GM18951 (cell line): ENCODE results near the gene ING5.
A peak's percentile ranks its signal among the peaks of the same experiment; 100 is the strongest.

Experiments
- POLR2A ChIP-seq: IDR thresholded peaks from 4 replicates; pipeline ENCODE4 v1.6.1; 2011; ENCODE audit warnings: mild to moderate bottlenecking; ENCODE audit not compliant: insufficient read length, insufficient read depth; ENCODE audit errors: extremely low read depth
- in situ Hi-C: fragments of 300-500 bp; cut with MboI; formaldehyde crosslinking; loops from one replicate; pipeline ENCODE4 v1.12.0; 2022; ENCODE audit warnings: low sequenced_read_pairs, mixed read lengths, inconsistent platforms; ENCODE audit not compliant: unreplicated experiment

The ING5 gene

GRCh38 chr2:241678307-241678706 is 23.5 kb upstream of the ING5 start:
- TF ChIP-seq POLR2A, result no peak

DNA sequence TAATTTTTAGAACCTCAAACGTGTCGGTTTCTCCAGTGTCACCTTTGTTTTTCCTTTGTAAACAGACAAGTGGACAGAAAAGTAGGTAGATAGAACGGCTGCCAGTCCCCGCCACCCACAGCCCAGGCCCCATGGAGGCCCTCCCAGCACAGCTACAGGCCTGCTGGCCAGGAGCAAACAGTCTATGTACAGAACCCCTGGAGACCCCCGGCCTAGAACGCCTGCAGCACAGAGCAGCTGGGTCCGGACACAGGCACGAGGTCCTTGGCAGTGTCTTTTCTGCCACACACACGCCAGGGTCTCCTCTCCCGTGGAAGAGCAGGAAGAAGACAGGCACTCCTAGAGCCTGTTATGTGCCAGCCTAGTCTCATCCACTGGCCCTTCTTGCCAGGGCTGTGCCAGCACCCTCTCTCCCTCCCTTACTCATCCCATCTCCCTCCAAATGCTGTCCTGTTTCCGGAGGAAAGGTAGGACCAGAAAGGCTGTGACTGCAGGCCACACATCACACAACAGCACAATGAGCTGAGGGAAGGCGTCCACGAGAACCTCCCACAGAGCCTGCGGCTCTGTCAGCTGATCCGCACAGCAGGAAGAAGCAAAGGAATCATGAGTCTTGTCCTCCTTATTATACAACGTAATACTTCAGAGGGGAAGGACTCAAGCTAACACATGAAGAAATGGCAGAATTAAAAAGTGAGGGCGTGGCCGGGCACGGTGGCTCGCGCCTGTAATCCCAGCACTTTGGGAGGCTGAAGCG is 22.9 kb upstream of the ING5 start:
- in situ Hi-C loops, result no loop called here
- no peak for TF ChIP-seq POLR2A

More at GRCh38 chr2:241678307-241678706, 23.5 kb upstream of the ING5 start:
- in situ Hi-C loops, result no loop called here

- no peak for TF ChIP-seq POLR2A
- in situ Hi-C loops, result no loop called here
Observed at GRCh38 chr2:241680044-241680443, 21.8 kb upstream of the ING5 start.

GRCh38 chr2:241680827-241681599 is 20.8 kb upstream of the ING5 start:
- in situ Hi-C loops, result no loop called here
- no peak for TF ChIP-seq POLR2A

GRCh38 chr2:241686324-241686649 is 15.6 kb upstream of the ING5 start:
- in situ Hi-C loops, result no loop called here
- no peak for TF ChIP-seq POLR2A

DNA sequence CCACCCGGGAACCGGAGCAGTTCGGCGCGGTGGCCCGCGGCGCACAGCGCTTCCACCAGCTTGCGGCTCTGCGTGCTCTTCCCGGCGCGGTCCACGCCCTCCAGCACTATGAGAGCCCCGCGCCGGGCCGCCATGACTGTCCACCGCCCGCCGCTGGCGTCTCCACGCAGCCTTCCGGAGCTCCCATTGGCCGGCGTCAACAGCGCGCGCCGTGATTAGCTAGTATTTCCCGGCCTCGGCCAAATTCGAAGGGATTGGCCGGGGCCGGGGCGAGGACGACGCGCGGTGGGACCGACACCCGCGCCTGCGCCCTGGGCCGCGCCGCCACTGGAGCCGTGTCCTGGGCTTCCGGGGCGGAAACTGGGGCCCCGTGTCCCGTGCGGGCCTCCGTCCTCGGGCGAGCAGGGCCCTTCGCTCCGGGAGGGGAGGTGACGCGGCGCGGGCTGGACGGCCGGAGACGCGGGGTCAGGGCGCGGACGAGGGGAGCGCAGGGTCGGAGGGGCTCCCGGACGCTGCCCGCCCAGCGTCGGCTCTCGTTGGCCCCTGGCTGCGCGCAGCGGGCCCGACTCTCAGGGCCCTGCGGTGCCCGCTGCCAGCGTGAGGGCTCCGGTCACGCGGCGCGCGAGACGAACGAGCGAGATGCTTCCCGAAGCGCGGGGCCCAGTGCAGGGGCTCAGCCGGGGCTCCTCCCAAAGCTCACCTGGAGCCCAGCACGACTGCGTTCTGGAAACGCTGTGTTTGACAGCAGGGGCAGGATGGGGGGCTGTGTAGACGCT is 15.0 kb upstream of the ING5 start, which contains the start of gene DTYMK:
Gene DTYMK, minus strand, starts transcription at position 166 of the 776 bp plus-strand sequence. Its CDS starts 32 bp downstream, at position 134.
- peak; percentile 94 for TF ChIP-seq POLR2A
- in situ Hi-C loops, result no loop called here

DNA sequence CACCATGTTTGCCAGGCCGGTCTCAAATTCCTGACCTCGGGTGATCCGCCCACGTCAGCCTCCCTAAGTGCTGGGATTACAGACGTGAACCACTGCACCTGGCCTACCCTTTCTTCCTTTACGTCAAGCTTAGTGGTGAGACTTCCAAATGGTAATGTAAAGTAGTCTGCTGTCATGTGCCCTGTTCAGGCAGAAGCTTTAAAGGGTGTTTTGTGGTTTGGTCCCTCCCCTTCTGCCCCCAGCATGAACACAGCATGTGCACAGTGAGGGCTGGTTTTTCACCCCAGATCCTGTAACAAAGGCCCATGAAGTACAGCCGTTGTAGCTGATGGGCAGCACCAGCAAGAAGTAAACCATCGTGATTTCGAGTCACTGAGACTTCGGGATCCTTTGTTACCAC is 12.5 kb upstream of the ING5 start:
- in situ Hi-C loops, result no loop called here
- no peak for TF ChIP-seq POLR2A

DNA sequence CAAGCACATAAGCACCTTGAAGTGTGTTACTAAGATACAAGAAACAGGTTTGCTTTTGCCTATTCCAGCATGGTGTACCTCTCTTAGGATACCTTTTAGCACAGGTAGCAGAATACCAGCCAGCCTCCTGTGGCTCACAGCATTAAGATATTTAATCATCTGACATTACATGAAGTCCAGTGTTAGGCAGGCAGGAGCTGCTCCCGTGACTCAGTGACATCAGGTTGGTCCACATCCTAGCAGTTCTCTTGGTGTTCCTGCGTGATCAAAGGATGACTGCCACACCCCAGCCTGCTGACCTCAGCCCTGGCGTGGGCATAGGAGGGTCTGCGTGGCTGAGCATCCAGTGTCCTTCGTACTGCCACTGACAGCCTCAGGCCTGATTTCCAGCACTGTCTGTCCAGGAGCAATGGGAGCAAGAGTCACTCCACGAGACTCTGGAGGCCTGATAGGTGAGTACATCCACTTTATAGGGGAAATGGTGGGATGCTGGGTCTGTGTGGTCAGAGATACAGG is 11.6 kb upstream of the ING5 start:
- no peak for TF ChIP-seq POLR2A
- in situ Hi-C loops, result no loop called here

DNA sequence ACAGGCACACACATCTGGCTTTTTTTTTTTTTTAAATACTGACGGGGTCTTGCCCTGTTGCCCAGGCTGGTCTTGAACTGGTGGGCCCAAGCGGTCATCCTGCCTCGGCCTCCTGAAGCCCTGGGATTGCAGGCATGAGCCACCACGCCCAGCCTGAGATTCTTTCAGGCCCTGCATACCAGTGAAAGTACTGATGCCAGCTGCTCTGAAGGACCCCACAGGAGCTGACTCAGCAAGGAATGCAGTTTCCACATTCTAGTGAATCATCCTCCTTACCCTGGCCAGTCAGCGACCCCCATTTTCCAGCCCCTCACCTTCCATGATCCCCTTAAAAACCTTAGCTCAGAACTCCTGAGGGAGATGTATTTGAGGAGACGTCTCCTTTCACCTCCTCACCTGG is 9.4 kb upstream of the ING5 start:
- in situ Hi-C loops, result no loop called here
- TF ChIP-seq POLR2A, result no peak

DNA sequence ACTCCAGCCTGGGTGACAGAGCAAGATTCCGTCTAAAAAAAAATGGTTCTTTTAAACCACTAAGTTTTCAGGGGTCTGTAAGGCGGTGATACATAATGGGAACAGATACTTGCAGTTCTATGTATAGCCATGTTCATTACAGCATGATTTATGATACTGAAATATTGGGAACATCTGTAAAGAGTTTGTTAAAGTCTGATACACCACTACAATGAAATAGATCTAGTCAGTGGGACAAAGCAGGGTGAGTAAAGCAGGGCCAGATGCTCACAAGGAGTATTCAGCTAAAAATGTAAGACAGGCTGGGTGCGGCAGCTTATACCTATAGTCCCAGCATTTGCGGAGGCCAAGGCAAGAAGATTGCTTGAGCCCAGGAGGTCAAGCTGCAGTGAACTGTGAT is 6.2 kb upstream of the ING5 start:
- in situ Hi-C loops, result no loop called here
- no peak for TF ChIP-seq POLR2A

GRCh38 chr2:241701149-241701398 is 765 bp upstream of the ING5 start:
- no peak for TF ChIP-seq POLR2A
- in situ Hi-C loops, result no loop called here

DNA sequence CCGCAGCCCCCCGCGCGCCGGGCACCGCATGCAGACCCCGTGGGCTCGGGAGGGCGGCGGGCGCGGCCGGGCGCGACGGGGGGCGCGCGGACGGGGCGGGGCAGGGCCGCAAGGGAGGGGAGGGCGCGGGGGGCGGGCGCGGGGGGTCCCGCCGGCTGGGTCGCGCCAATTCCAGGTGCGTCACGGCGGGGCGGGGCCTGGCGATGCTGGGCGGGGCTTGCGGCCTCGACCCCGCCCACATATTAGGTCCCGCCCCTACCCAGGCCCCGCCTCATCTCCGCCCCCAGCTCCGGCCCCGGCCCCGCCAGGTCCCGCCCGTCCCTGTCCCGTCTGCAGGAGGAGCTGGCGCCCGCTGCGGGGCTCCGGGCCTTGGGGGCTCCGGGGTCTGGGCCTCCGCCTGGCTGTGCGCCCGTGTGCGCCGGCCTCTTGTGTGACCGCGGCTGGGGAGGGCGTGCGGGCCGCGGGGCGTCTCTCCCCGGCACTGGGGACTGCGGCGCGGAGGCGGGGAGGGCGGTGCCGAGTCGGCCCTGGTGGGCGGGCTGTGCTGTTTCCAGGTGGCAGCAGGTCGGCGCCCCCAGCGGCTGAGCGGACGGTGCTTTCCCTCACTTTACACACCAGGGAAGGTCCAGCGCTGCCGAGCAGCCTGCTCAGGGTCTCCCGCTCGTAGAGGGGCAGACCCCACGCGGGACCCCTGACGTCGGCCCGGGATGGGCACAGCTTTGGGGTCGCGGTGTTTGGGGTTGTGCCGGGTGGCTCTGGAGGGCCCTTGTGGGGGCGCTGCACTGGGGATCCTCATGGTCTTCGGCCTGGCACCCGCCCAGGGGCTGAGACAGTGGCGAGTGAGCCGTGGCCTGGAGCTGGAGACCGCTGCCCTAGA is 554 bp downstream of the ING5 start:
- peak; percentile 59 for TF ChIP-seq POLR2A
- in situ Hi-C loops, result no loop called here

GRCh38 chr2:241703032-241703604 is 1.3 kb downstream of the ING5 start:
- TF ChIP-seq POLR2A, result no peak
- in situ Hi-C loops, result no loop called here

- in situ Hi-C loops, result no loop called here
- no peak for TF ChIP-seq POLR2A
Observed at GRCh38 chr2:241706537-241706936, 4.7 kb downstream of the ING5 start.
